GM23338 (cell line): ENCODE measurements around the gene RBM38. TPM values are rescaled to one million over a fixed set of nuclear protein-coding genes. Genes with fewer than 3 reads are reported as not detected.

Experiments used
- ATAC-seq: fragments of 200-7000 bp; cut with Tn5 transposase; 3 replicates; pipeline ENCODE4 v1.9.1; 2020
- DNase-seq: peaks from one replicate; pipeline ENCODE4 v3.0.0-alpha.2; 2015; ENCODE audit warnings: low spot score
- H2AFZ ChIP-seq: fragments of 200-600 bp; sonication (generic); 2 replicates; pipeline ENCODE4 v1.8.0; 2016; ENCODE audit warnings: antibody characterized with exemption, mild to moderate bottlenecking, moderate library complexity
- H3F3A ChIP-seq: fragments of 200-600 bp; sonication (generic); replicated peaks from 2 replicates; pipeline ENCODE4 v1.8.0; 2017; ENCODE audit warnings: antibody characterized with exemption, mixed run types, low read depth
- H3K27ac ChIP-seq: fragments of 200-600 bp; sonication (generic); 2 replicates; pipeline ENCODE4 v1.6.1; 2016; ENCODE audit warnings: low read depth
- H3K27me3 ChIP-seq: fragments of 200-600 bp; sonication (generic); 2 replicates; pipeline ENCODE4 v1.8.0; 2016; ENCODE audit warnings: mild to moderate bottlenecking, mixed run types, moderate library complexity; ENCODE audit not compliant: insufficient read depth
- H3K36me3 ChIP-seq: fragments of 200-600 bp; sonication (generic); 2 replicates; pipeline ENCODE4 v1.8.0; 2016; ENCODE audit warnings: mild to moderate bottlenecking; ENCODE audit not compliant: insufficient read depth
- H3K4me1 ChIP-seq: fragments of 200-600 bp; sonication (generic); 2 replicates; pipeline ENCODE4 v1.8.0; 2016; ENCODE audit warnings: mild to moderate bottlenecking, moderate library complexity; ENCODE audit not compliant: insufficient read depth
- H3K4me2 ChIP-seq: fragments of 200-600 bp; sonication (generic); 2 replicates; pipeline ENCODE4 v1.7.1; 2017; ENCODE audit warnings: mixed run types
- H3K4me3 ChIP-seq: fragments of 200-600 bp; sonication (generic); 2 replicates; pipeline ENCODE4 v1.6.1; 2016; ENCODE audit warnings: mixed run types
- H3K79me2 ChIP-seq: fragments of 200-600 bp; sonication (generic); replicated peaks from 2 replicates; pipeline ENCODE4 v1.8.0; 2017; ENCODE audit warnings: mild to moderate bottlenecking; ENCODE audit not compliant: insufficient read depth
- H3K9me2 ChIP-seq: fragments of 200-600 bp; sonication (generic); 2 replicates; pipeline ENCODE4 v1.8.0; 2017; ENCODE audit not compliant: insufficient read depth
- H4K20me1 ChIP-seq: fragments of 200-600 bp; sonication (generic); replicated peaks from 2 replicates; pipeline ENCODE4 v1.8.0; 2017; ENCODE audit warnings: mild to moderate bottlenecking; ENCODE audit not compliant: insufficient read depth
- H3K27ac Mint-ChIP-seq: 2 replicates; pipeline ENCODE4 v1.8.0; 2020; ENCODE audit warnings: inconsistent platforms, mild to moderate bottlenecking, moderate library complexity, mixed read lengths
- H3K27me3 Mint-ChIP-seq: 3 replicates; pipeline ENCODE4 v1.8.0; 2022; ENCODE audit warnings: low read depth, mild to moderate bottlenecking, moderate library complexity, mixed read lengths, inconsistent platforms; ENCODE audit not compliant: insufficient read depth, poor library complexity
- H3K36me3 Mint-ChIP-seq: 3 replicates; pipeline ENCODE4 v1.8.0; 2021; ENCODE audit warnings: low read depth, mild to moderate bottlenecking, inconsistent platforms, moderate library complexity, mixed read lengths
- H3K4me1 Mint-ChIP-seq: 3 replicates; pipeline ENCODE4 v1.8.0; 2020; ENCODE audit warnings: mild to moderate bottlenecking, inconsistent platforms, mixed read lengths
- H3K4me3 Mint-ChIP-seq: 3 replicates; pipeline ENCODE4 v1.8.0; 2021; ENCODE audit warnings: moderate library complexity, mild to moderate bottlenecking, inconsistent platforms, mixed read lengths
- H3K9me3 Mint-ChIP-seq: 3 replicates; pipeline ENCODE4 v1.8.0; 2020; ENCODE audit warnings: moderate library complexity, mild to moderate bottlenecking, inconsistent platforms, mixed read lengths
- CREB1 ChIP-seq: fragments of 250-450 bp; sonication (Bioruptor Pico); IDR thresholded peaks from 2 replicates; pipeline ENCODE4 v1.5.0; 2020; ENCODE audit warnings: low read depth, mild to moderate bottlenecking, moderate library complexity
- CTCF ChIP-seq, 2 experiments: fragments of 200-600 bp in 1 of 2; sonication (generic) in 1 of 2; conservative IDR thresholded peaks; 2 replicates each; pipeline versions ENCODE4 v1.5.1 to v1.6.1; 2016 to 2017; ENCODE audit warnings: antibody characterized with exemption in 2 of 2, low read depth in 2 of 2, mild to moderate bottlenecking in 2 of 2, moderate library complexity in 1 of 2
- ETS1 ChIP-seq: IDR thresholded peaks from 2 replicates; pipeline ENCODE4 v1.6.1; 2016; ENCODE audit warnings: antibody characterized with exemption
- EZH2 ChIP-seq: fragments of 200-600 bp; sonication (generic); IDR thresholded peaks from one replicate; pipeline ENCODE4 v1.8.0; 2017; ENCODE audit warnings: antibody characterized with exemption, mild to moderate bottlenecking, low read depth; ENCODE audit not compliant: unreplicated experiment
- EZH2phosphoT487 ChIP-seq: fragments of 200-600 bp; sonication (generic); IDR thresholded peaks from one replicate; pipeline ENCODE4 v1.8.1; 2018; ENCODE audit warnings: antibody characterized with exemption; ENCODE audit not compliant: unreplicated experiment
- JUNB ChIP-seq: IDR thresholded peaks from one replicate; pipeline ENCODE4 v1.6.1; 2016; ENCODE audit warnings: antibody characterized with exemption; ENCODE audit not compliant: unreplicated experiment
- NANOG ChIP-seq: IDR thresholded peaks from 2 replicates; pipeline ENCODE4 v1.6.1; 2016; ENCODE audit warnings: antibody characterized with exemption, borderline replicate concordance
- POLR2AphosphoS5 ChIP-seq: IDR thresholded peaks from 2 replicates; pipeline ENCODE4 v1.6.1; 2016; ENCODE audit warnings: antibody characterized with exemption, low read depth
- REST ChIP-seq: IDR thresholded peaks from one replicate; pipeline ENCODE4 v1.6.1; 2018; ENCODE audit warnings: antibody characterized with exemption; ENCODE audit not compliant: unreplicated experiment
- STAT1 ChIP-seq: IDR thresholded peaks from one replicate; pipeline ENCODE4 v1.6.1; 2016; ENCODE audit warnings: antibody characterized with exemption; ENCODE audit not compliant: unreplicated experiment
- ZNF114 ChIP-seq: fragments of 250-450 bp; sonication (Bioruptor Pico); IDR thresholded peaks from 2 replicates; pipeline ENCODE4 v1.5.0; 2020; ENCODE audit warnings: mild to moderate bottlenecking, moderate library complexity
- ZNF331 ChIP-seq: fragments of 250-450 bp; sonication (Bioruptor Pico); IDR thresholded peaks from 2 replicates; pipeline ENCODE4 v1.5.0; 2020; ENCODE audit warnings: low read depth, mild to moderate bottlenecking, moderate library complexity
- ZNF462 ChIP-seq: fragments of 250-450 bp; sonication (Bioruptor Pico); IDR thresholded peaks from 2 replicates; pipeline ENCODE4 v1.5.0; 2020; ENCODE audit warnings: mild to moderate bottlenecking, moderate library complexity
- polyA plus RNA-seq: library from polyadenylated mRNA; unstranded; fragments of >200 nt; fragmentation: Nextera tagmentation; extraction: Ambion mirVana; gene quantifications from 2 replicates; pipeline ENCODE4 v1.2.1, GENCODE V29; 2016
- total RNA-seq: library from RNA; depleted of rRNA; stranded (reverse); fragments of >200 nt; shearing (Covaris generic); gene quantifications from 2 replicates; pipeline ENCODE4 v1.2.3, GENCODE V29; 2014

Gene RBM38
- total and polyA plus RNA-seq, 2 experiments from 2014 or later, result 22.9 to 80.5 TPM

- no peaks in the 10 kb centered on the region for H3K4me1 ChIP-seq
- no peak overlapping the region for H3K27ac Mint-ChIP-seq
- no peaks in the 10 kb centered on the region for H3F3A ChIP-seq
- peaks cover 7% of the 10 kb centered on the region for H3K27me3 Mint-ChIP-seq
- H3K27ac ChIP-seq, result no peak overlapping the region
- no peak overlapping the region for H3K4me2 ChIP-seq
- no peaks in the 10 kb centered on the region for H3K36me3 Mint-ChIP-seq
- TF ChIP-seq ZNF114 (CRISPR knock-in tag), result no peak
- TF ChIP-seq REST, result no peak
- TF ChIP-seq EZH2phosphoT487, result no peak
- TF ChIP-seq EZH2, result no peak
- no peak for TF ChIP-seq STAT1
- no peak for TF ChIP-seq NANOG
- TF ChIP-seq CTCF (conservative IDR thresholded peaks at IDR 0.05; ENCODE audit: low read depth in 2 of 2), result no peak
- TF ChIP-seq ETS1, result no peak
- TF ChIP-seq ZNF331, result no peak
- TF ChIP-seq CREB1 (CRISPR knock-in tag), result no peak
- TF ChIP-seq JUNB, result no peak
- no peak for TF ChIP-seq POLR2AphosphoS5
- TF ChIP-seq ZNF462, result no peak
- H3K4me3 ChIP-seq, result no peak overlapping the region
- H2AFZ ChIP-seq, result no peak overlapping the region; the same call in 1 of the 2 replicates
- H4K20me1 ChIP-seq, result no peaks in the 10 kb centered on the region
- H3K9me2 ChIP-seq, result no peaks in the 10 kb centered on the region
- H3K36me3 ChIP-seq, result no peaks in the 10 kb centered on the region
- DNase-seq (no peak), ATAC-seq (no peak)
- no peaks in the 10 kb centered on the region for H3K9me3 Mint-ChIP-seq
- H3K4me3 Mint-ChIP-seq, result no peak overlapping the region
- H3K79me2 ChIP-seq, result no peaks in the 10 kb centered on the region
- peaks cover 15% of the 10 kb centered on the region for H3K4me1 Mint-ChIP-seq
- no peaks in the 10 kb centered on the region for H3K27me3 ChIP-seq
These were observed 41.3 kb downstream of the RBM38 start for GRCh38 chr20:57432480-57432861.
